Peyer's patch (tissue), 4 donors: ENCODE data around the gene IMPA2. TPM values are rescaled to one million over a fixed set of nuclear protein-coding genes. Genes with fewer than 3 reads are reported as not detected.

Experiments
- DNase-seq, 3 donors: peaks; one replicate each; pipeline ENCODE4 v3.0.0-alpha.2; 2017 to 2019
- H3K27ac ChIP-seq, 4 donors: fragments of 200-600 bp; sonication (generic); one replicate each; pipeline ENCODE4 v1.5.1; 2016 to 2019
- H3K27me3 ChIP-seq, 2 donors: fragments of 200-600 bp; sonication (generic); one replicate each; pipeline ENCODE4 v1.5.1; 2019
- H3K36me3 ChIP-seq, 3 donors: fragments of 200-600 bp; sonication (generic); one replicate each; pipeline ENCODE4 v1.5.1; 2016 to 2019
- H3K4me1 ChIP-seq, 4 donors: fragments of 200-600 bp; sonication (generic); one replicate each; pipeline ENCODE4 v1.5.1; 2016 to 2019
- H3K4me3 ChIP-seq, 4 donors: fragments of 200-600 bp; sonication (generic); 1 replicate in 3 of 4; 2 replicates in 1 of 4; pipeline ENCODE4 v1.5.1; 2016 to 2019; ENCODE audit warnings: mild to moderate bottlenecking in 1 of 4
- H3K9me3 ChIP-seq, 4 donors: fragments of 200-600 bp; sonication (generic); one replicate each; pipeline ENCODE4 v1.5.1; 2016 to 2019; ENCODE audit warnings: mild to moderate bottlenecking in 1 of 4
- CTCF ChIP-seq, 6 experiments: fragments of 450-650 bp in 4 of 6; fragments of 200-600 bp in 2 of 6; sonication (generic) in 1 of 6; IDR thresholded peaks; one replicate each; pipeline ENCODE4 v1.5.1; 2017 to 2019; ENCODE audit warnings: antibody characterized with exemption in 6 of 6, mild to moderate bottlenecking in 3 of 6, moderate library complexity in 1 of 6
- POLR2A ChIP-seq, 2 donors: fragments of 450-650 bp; IDR thresholded peaks; one replicate each; pipeline ENCODE4 v1.5.1; 2017; ENCODE audit warnings: antibody characterized with exemption in 2 of 2, mild to moderate bottlenecking in 2 of 2, moderate library complexity in 2 of 2
- total RNA-seq, 4 donors: library from RNA; depleted of rRNA; stranded (reverse); fragments of >200 nt; gene quantifications; one replicate each; pipeline ENCODE4 v1.1.0, GENCODE V29; 2016

Gene IMPA2
- total RNA-seq: 10 to 100 TPM; 44.0 to 62.3 (median 56.3) TPM

- no peak for DNase-seq
- Histone ChIP-seq H3K27ac (peak within 1 kb of the TSS; percentile 87 to 97 (median 92)), H3K4me1 (peaks cover 0 to 19% (median 2%) of the 10 kb centered on the region in 4 donors), H3K9me3 (no peaks in the 10 kb centered on the region), H3K36me3 (no peaks in the 10 kb centered on the region), H3K27me3 (no peaks in the 10 kb centered on the region), H3K4me3 (peak within 1 kb of the TSS; percentile 53 to 85 (median 72))
- TF ChIP-seq POLR2A (IDR thresholded peaks at IDR 0.05) (no peak), CTCF (IDR thresholded peaks at IDR 0.05) (no peak)
Measured at GRCh38 chr18:11981192-11981542, at the start of gene IMPA2. TSS of gene IMPA2 (plus strand) at chr18:11981507. CDS start at chr18:11981670, 163 bp downstream.

- TF ChIP-seq POLR2A (IDR thresholded peaks at IDR 0.05): no peak
- no peak for TF ChIP-seq CTCF (IDR thresholded peaks at IDR 0.05)
- no peak for DNase-seq
- no peak overlapping the region for H3K27ac ChIP-seq
- no peak overlapping the region for H3K4me3 ChIP-seq
- H3K36me3 ChIP-seq: no peaks in the 10 kb centered on the region
- H3K9me3 ChIP-seq: no peaks in the 10 kb centered on the region
- no peaks in the 10 kb centered on the region for H3K4me1 ChIP-seq
- no peaks in the 10 kb centered on the region for H3K27me3 ChIP-seq
Measured at GRCh38 chr18:11932393-11932792, 48.9 kb upstream of the IMPA2 start.

- no peaks in the 10 kb centered on the region for H3K4me1 ChIP-seq
- no peak for TF ChIP-seq POLR2A (IDR thresholded peaks at IDR 0.05)
- TF ChIP-seq CTCF (IDR thresholded peaks at IDR 0.05): peak; percentile 14 to 93 (median 88)
- no peak overlapping the region for H3K4me3 ChIP-seq
- H3K36me3 ChIP-seq: no peaks in the 10 kb centered on the region
- peak; percentile 76 to 93 (median 81) for DNase-seq
- no peaks in the 10 kb centered on the region for H3K27me3 ChIP-seq
- no peak overlapping the region for H3K27ac ChIP-seq
- no peaks in the 10 kb centered on the region for H3K9me3 ChIP-seq
Measured at GRCh38 chr18:11937874-11938478, 43.3 kb upstream of the IMPA2 start.

GRCh38 chr18:11940956-11941355 is 40.4 kb upstream of the IMPA2 start:
- TF ChIP-seq POLR2A (IDR thresholded peaks at IDR 0.05) (no peak), CTCF (IDR thresholded peaks at IDR 0.05) (no peak)

GRCh38 chr18:11943551-11943950 is 37.8 kb upstream of the IMPA2 start:
- H3K9me3 ChIP-seq: no peaks in the 10 kb centered on the region
- DNase-seq: no peak
- no peak overlapping the region for H3K4me3 ChIP-seq
- no peaks in the 10 kb centered on the region for H3K27me3 ChIP-seq
- H3K36me3 ChIP-seq: no peaks in the 10 kb centered on the region
- TF ChIP-seq POLR2A (IDR thresholded peaks at IDR 0.05): no peak
- no peak for TF ChIP-seq CTCF (IDR thresholded peaks at IDR 0.05)
- peaks cover 0 to 7% (median 0%) of the 10 kb centered on the region in 4 donors for H3K4me1 ChIP-seq
- no peak overlapping the region for H3K27ac ChIP-seq

More at GRCh38 chr18:11940956-11941355, 40.4 kb upstream of the IMPA2 start:
- H3K36me3 ChIP-seq: no peaks in the 10 kb centered on the region
- H3K4me1 ChIP-seq: no peaks in the 10 kb centered on the region
- no peak for DNase-seq
- no peaks in the 10 kb centered on the region for H3K9me3 ChIP-seq
- no peaks in the 10 kb centered on the region for H3K27me3 ChIP-seq
- H3K27ac ChIP-seq: no peak overlapping the region
- H3K4me3 ChIP-seq: no peak overlapping the region
